ENCODE measurements around the gene SLC35A1.

The SLC35A1 gene

GRCh38 chr6:87529221-87529620 is 56.4 kb downstream of the SLC35A1 start:
- no peaks in the 10 kb centered on the region for H3K27me3 ChIP-seq (ENCODE audit: insufficient read depth, low read length)
- WGBS, result 95% methylated on average over 1 of the region's 1 CpG
- no peaks in the 10 kb centered on the region for H3K9me3 ChIP-seq (ENCODE audit: insufficient read depth, low read depth, low read length)
- H3K36me3 ChIP-seq (ENCODE audit: insufficient read depth, low read length), result peaks cover 72% of the 10 kb centered on the region
- no peak overlapping the region for H3K9ac ChIP-seq (ENCODE audit: low read depth, low read length)
- no peaks in the 10 kb centered on the region for H3K4me1 ChIP-seq (ENCODE audit: insufficient read depth, low read length)
- H3K27ac ChIP-seq (ENCODE audit: low read depth, low read length), result no peak overlapping the region
- H3K4me3 ChIP-seq (ENCODE audit: low read length), result no peak overlapping the region

GRCh38 chr6:87534377-87535047 is 61.7 kb downstream of the SLC35A1 start:
- WGBS, result 97% methylated on average over 2 of the region's 2 CpGs
- Histone ChIP-seq H3K27me3 (ENCODE audit: insufficient read depth, low read length) (no peaks in the 10 kb centered on the region), H3K27ac (ENCODE audit: low read depth, low read length) (no peak overlapping the region), H3K36me3 (ENCODE audit: insufficient read depth, low read length) (peaks cover 75% of the 10 kb centered on the region), H3K9me3 (ENCODE audit: insufficient read depth, low read depth, low read length) (peaks cover 6% of the 10 kb centered on the region; the same call in 1 of the 2 replicates), H3K4me3 (ENCODE audit: low read length) (no peak overlapping the region), H3K9ac (ENCODE audit: low read depth, low read length) (no peak overlapping the region), H3K4me1 (ENCODE audit: insufficient read depth, low read length) (no peaks in the 10 kb centered on the region)

- no peaks in the 10 kb centered on the region for H3K4me1 ChIP-seq (ENCODE audit: insufficient read depth, low read length)
- H3K27me3 ChIP-seq (ENCODE audit: insufficient read depth, low read length), result no peaks in the 10 kb centered on the region
- H3K36me3 ChIP-seq (ENCODE audit: insufficient read depth, low read length), result peaks cover 80% of the 10 kb centered on the region
- no peak overlapping the region for H3K27ac ChIP-seq (ENCODE audit: low read depth, low read length)
- H3K9ac ChIP-seq (ENCODE audit: low read depth, low read length), result no peak overlapping the region
- no CpG with 5 or more reads among the region's 1 CpG for WGBS
- H3K9me3 ChIP-seq (ENCODE audit: insufficient read depth, low read depth, low read length), result peaks cover 23% of the 10 kb centered on the region
- H3K4me3 ChIP-seq (ENCODE audit: low read length), result no peak overlapping the region
Observed at GRCh38 chr6:87538510-87539260, 65.9 kb downstream of the SLC35A1 start.

GRCh38 chr6:87539554-87539953 is 66.8 kb downstream of the SLC35A1 start:
- H3K27me3 ChIP-seq (ENCODE audit: insufficient read depth, low read length), result no peaks in the 10 kb centered on the region
- peaks cover 81% of the 10 kb centered on the region for H3K36me3 ChIP-seq (ENCODE audit: insufficient read depth, low read length)
- no peak overlapping the region for H3K4me3 ChIP-seq (ENCODE audit: low read length)
- no peak overlapping the region for H3K27ac ChIP-seq (ENCODE audit: low read depth, low read length)
- WGBS, result 96% methylated on average over 5 of the region's 6 CpGs
- no peak overlapping the region for H3K9ac ChIP-seq (ENCODE audit: low read depth, low read length)
- no peaks in the 10 kb centered on the region for H3K4me1 ChIP-seq (ENCODE audit: insufficient read depth, low read length)
- peaks cover 23% of the 10 kb centered on the region for H3K9me3 ChIP-seq (ENCODE audit: insufficient read depth, low read depth, low read length)

GRCh38 chr6:87540539-87540938 is 67.8 kb downstream of the SLC35A1 start:
- H3K4me3 ChIP-seq (ENCODE audit: low read length), result no peak overlapping the region
- no peaks in the 10 kb centered on the region for H3K27me3 ChIP-seq (ENCODE audit: insufficient read depth, low read length)
- H3K4me1 ChIP-seq (ENCODE audit: insufficient read depth, low read length), result no peaks in the 10 kb centered on the region
- no peak overlapping the region for H3K9ac ChIP-seq (ENCODE audit: low read depth, low read length)
- over 99% methylated on average over 4 of the region's 4 CpGs for WGBS
- no peak overlapping the region for H3K27ac ChIP-seq (ENCODE audit: low read depth, low read length)
- H3K9me3 ChIP-seq (ENCODE audit: insufficient read depth, low read depth, low read length), result peaks cover 23% of the 10 kb centered on the region
- H3K36me3 ChIP-seq (ENCODE audit: insufficient read depth, low read length), result peaks cover 82% of the 10 kb centered on the region

- Histone ChIP-seq H3K27ac (ENCODE audit: low read depth, low read length) (no peak overlapping the region), H3K9ac (ENCODE audit: low read depth, low read length) (no peak overlapping the region), H3K27me3 (ENCODE audit: insufficient read depth, low read length) (no peaks in the 10 kb centered on the region), H3K4me1 (ENCODE audit: insufficient read depth, low read length) (no peaks in the 10 kb centered on the region), H3K36me3 (ENCODE audit: insufficient read depth, low read length) (peaks cover 87% of the 10 kb centered on the region), H3K4me3 (ENCODE audit: low read length) (no peak overlapping the region), H3K9me3 (ENCODE audit: insufficient read depth, low read depth, low read length) (peaks cover 23% of the 10 kb centered on the region)
- WGBS, result 100% methylated on average over 1 of the region's 1 CpG
Observed at GRCh38 chr6:87541041-87541440, 68.3 kb downstream of the SLC35A1 start.

- no peak overlapping the region for H3K9ac ChIP-seq (ENCODE audit: low read depth, low read length)
- peaks cover 93% of the 10 kb centered on the region for H3K36me3 ChIP-seq (ENCODE audit: insufficient read depth, low read length)
- no peaks in the 10 kb centered on the region for H3K4me1 ChIP-seq (ENCODE audit: insufficient read depth, low read length)
- peaks cover 23% of the 10 kb centered on the region for H3K9me3 ChIP-seq (ENCODE audit: insufficient read depth, low read depth, low read length)
- no peak overlapping the region for H3K4me3 ChIP-seq (ENCODE audit: low read length)
- H3K27me3 ChIP-seq (ENCODE audit: insufficient read depth, low read length), result no peaks in the 10 kb centered on the region
- WGBS, result 94% methylated on average over 2 of the region's 2 CpGs
- no peak overlapping the region for H3K27ac ChIP-seq (ENCODE audit: low read depth, low read length)
Observed at GRCh38 chr6:87541744-87542143, 69.0 kb downstream of the SLC35A1 start.

- H3K9ac ChIP-seq (ENCODE audit: low read depth, low read length), result no peak overlapping the region
- H3K9me3 ChIP-seq (ENCODE audit: insufficient read depth, low read depth, low read length), result peaks cover 23% of the 10 kb centered on the region
- no peak overlapping the region for H3K4me3 ChIP-seq (ENCODE audit: low read length)
- 92% methylated on average over 4 of the region's 4 CpGs for WGBS
- no peak overlapping the region for H3K27ac ChIP-seq (ENCODE audit: low read depth, low read length)
- peaks cover 97% of the 10 kb centered on the region for H3K36me3 ChIP-seq (ENCODE audit: insufficient read depth, low read length)
- H3K27me3 ChIP-seq (ENCODE audit: insufficient read depth, low read length), result no peaks in the 10 kb centered on the region
- H3K4me1 ChIP-seq (ENCODE audit: insufficient read depth, low read length), result no peaks in the 10 kb centered on the region
Observed at GRCh38 chr6:87543696-87544473, 71.1 kb downstream of the SLC35A1 start.

GRCh38 chr6:87544474-87544735 is 71.6 kb downstream of the SLC35A1 start:
- no peak overlapping the region for H3K9ac ChIP-seq (ENCODE audit: low read depth, low read length)
- no peaks in the 10 kb centered on the region for H3K27me3 ChIP-seq (ENCODE audit: insufficient read depth, low read length)
- H3K27ac ChIP-seq (ENCODE audit: low read depth, low read length), result no peak overlapping the region
- no peak overlapping the region for H3K4me3 ChIP-seq (ENCODE audit: low read length)
- H3K9me3 ChIP-seq (ENCODE audit: insufficient read depth, low read depth, low read length), result peaks cover 18% of the 10 kb centered on the region
- peaks cover 96% of the 10 kb centered on the region for H3K36me3 ChIP-seq (ENCODE audit: insufficient read depth, low read length)
- no peaks in the 10 kb centered on the region for H3K4me1 ChIP-seq (ENCODE audit: insufficient read depth, low read length)
- WGBS, result no CpG with 5 or more reads among the region's 1 CpG

GRCh38 chr6:87551799-87552198 is 79.0 kb downstream of the SLC35A1 start:
- Histone ChIP-seq H3K4me1 (ENCODE audit: insufficient read depth, low read length) (no peaks in the 10 kb centered on the region), H3K36me3 (ENCODE audit: insufficient read depth, low read length) (peaks cover 87% of the 10 kb centered on the region), H3K27me3 (ENCODE audit: insufficient read depth, low read length) (no peaks in the 10 kb centered on the region), H3K4me3 (ENCODE audit: low read length) (no peak overlapping the region), H3K9ac (ENCODE audit: low read depth, low read length) (no peak overlapping the region), H3K9me3 (ENCODE audit: insufficient read depth, low read depth, low read length) (no peaks in the 10 kb centered on the region), H3K27ac (ENCODE audit: low read depth, low read length) (no peak overlapping the region)
- 92% methylated on average over 2 of the region's 2 CpGs for WGBS

- Histone ChIP-seq H3K36me3 (ENCODE audit: insufficient read depth, low read length) (peaks cover 82% of the 10 kb centered on the region), H3K9ac (ENCODE audit: low read depth, low read length) (no peak overlapping the region), H3K4me1 (ENCODE audit: insufficient read depth, low read length) (no peaks in the 10 kb centered on the region), H3K4me3 (ENCODE audit: low read length) (no peak overlapping the region), H3K9me3 (ENCODE audit: insufficient read depth, low read depth, low read length) (no peaks in the 10 kb centered on the region), H3K27ac (ENCODE audit: low read depth, low read length) (no peak overlapping the region), H3K27me3 (ENCODE audit: insufficient read depth, low read length) (no peaks in the 10 kb centered on the region)
- 92% methylated on average over 4 of the region's 4 CpGs for WGBS
Observed at GRCh38 chr6:87553159-87553765, 80.5 kb downstream of the SLC35A1 start.
